ENCODE results near the gene SUSD5. TPM values are rescaled to one million over a fixed set of nuclear protein-coding genes. Genes with fewer than 3 reads are reported as not detected.

Gene SUSD5
- total and polyA plus RNA-seq, 2 of the 13 experiments (the other 11 are each of a cell fraction or from before 2014, with no cell fraction given): not detected

- FAIRE-seq (no peak), ATAC-seq (no peak), DNase-seq (ENCODE audit: low spot score) (no peak)
- no peaks in the 10 kb centered on the region for H3K9me3 ChIP-seq (ENCODE audit: low read length)
- POLR2A ChIA-PET: no interaction called here
- H3K4me1 ChIP-seq (ENCODE audit: insufficient read depth, low read length): no peaks in the 10 kb centered on the region
- H3K4me2 ChIP-seq (ENCODE audit: low read depth, low read length): no peak overlapping the region
- no peaks in the 10 kb centered on the region for H3K79me2 ChIP-seq (ENCODE audit: insufficient read depth, low read length)
- H4K20me1 ChIP-seq (ENCODE audit: insufficient read depth, low read length): no peaks in the 10 kb centered on the region
- no peak overlapping the region for H3K27ac ChIP-seq (ENCODE audit: extremely low read length, insufficient read depth, low read length)
- CTCF ChIA-PET (ENCODE audit: low intra/inter-chr PET ratio, low total read pairs): no interaction called here
- 62% methylated on average over 2 of the region's 2 CpGs for WGBS (ENCODE audit: low lambda C conversion rate)
- in situ Hi-C loops (cut with HindIII; ENCODE audit: extremely low pct_ligation_motif_present, low pct_unique_long_range_greater_than_20kb) (loop anchor here (5.0 kb wide), 1 partner anchor 242 kb away; no protein-coding TSS in a partner anchor), intact Hi-C loops (cut with micrococcal nuclease; ENCODE audit: unreplicated experiment) (loop anchor here (2.0 to 10.0 kb wide), 2 partner anchors 189 to 655 kb away; no protein-coding TSS in a partner anchor)
- no TSS peak for BruUV-seq (replicated peaks)
- H2AFZ ChIP-seq (ENCODE audit: low read length): no peak overlapping the region
- TF ChIP-seq ZNF441 (CRISPR knock-in tag; IDR thresholded peaks at IDR 0.05; ENCODE audit: borderline replicate concordance) (no peak), CENPT (CRISPR knock-in tag; IDR thresholded peaks at IDR 0.05; ENCODE audit: low read depth) (no peak), ZNF430 (CRISPR knock-in tag; IDR thresholded peaks at IDR 0.05) (no peak), PTBP1 (IDR thresholded peaks at IDR 0.05; ENCODE audit: low read depth, low read length, poor library complexity, severe bottlenecking) (no peak), ZNF274 (CRISPR knock-in tag; IDR thresholded peaks at IDR 0.05) (no peak), NFE2L1 (CRISPR knock-in tag; IDR thresholded peaks at IDR 0.05; ENCODE audit: borderline replicate concordance) (no peak), NR2F2 (IDR thresholded peaks at IDR 0.05; ENCODE audit: borderline replicate concordance, low read depth) (no peak), TARDBP (CRISPR knock-in tag; IDR thresholded peaks at IDR 0.05) (no peak), ZBTB38 (CRISPR knock-in tag; IDR thresholded peaks at IDR 0.05) (no peak), GTF3A (CRISPR knock-in tag; conservative IDR thresholded peaks at IDR 0.05) (no peak), GABPB1 (CRISPR knock-in tag; IDR thresholded peaks at IDR 0.05) (no peak)
- H3K36me3 ChIP-seq (replicated peaks in 1 of 2; ENCODE audit: control insufficient read depth in 1 of 2, insufficient read depth in 2 of 2, low read length in 2 of 2): peaks cover 4 to 36% of the 10 kb centered on the region in 2 experiments; a peak in 4 of 5 replicates
- no peak overlapping the region for H3K9ac ChIP-seq (ENCODE audit: insufficient read depth, low read depth, low read length)
- H3K27me3 ChIP-seq (ENCODE audit: control insufficient read depth in 1 of 2, insufficient read depth in 2 of 2, low read length in 2 of 2): no peaks in the 10 kb centered on the region
- no peak overlapping the region for H3K4me3 ChIP-seq (replicated peaks in 1 of 3; ENCODE audit: insufficient read depth in 1 of 3, low read depth in 2 of 3, low read length in 3 of 3)
Measured at GRCh38 chr3:33130144-33130543, 88.5 kb downstream of the SUSD5 start.
